Ovary (tissue), 3 donors: ENCODE results near the gene YOD1.

Experiments
- CTCF ChIP-seq, 3 donors: fragments of 450-650 bp in 2 of 3; fragments of 200-600 bp in 1 of 3; IDR thresholded peaks; one replicate each; pipeline versions ENCODE4 v1.5.1 to v1.8.0; 2016 to 2022; ENCODE audit warnings: antibody characterized with exemption in 3 of 3, mild to moderate bottlenecking in 1 of 3
- POLR2A ChIP-seq: fragments of 450-650 bp; IDR thresholded peaks from one replicate; pipeline ENCODE4 v1.6.1; 2017; ENCODE audit warnings: antibody characterized with exemption, mild to moderate bottlenecking, moderate library complexity
- donor health status: DM: no; HTN: no; CAD: no.

GRCh38 chr1:207067665-207068064 is 16.7 kb upstream of the YOD1 start:
- TF ChIP-seq CTCF (IDR thresholded peaks at IDR 0.05) (no peak), POLR2A (no peak)
